HG03159 (cell line): ENCODE data around the gene HSPA12B.
"Not testable (repeated sequence)": the region's sequence is repeated elsewhere in the genome, so short reads cannot be mapped to it uniquely, and the experiment has no call there.

ENCODE experiments used
- ATAC-seq: cut with Tn5 transposase; IDR thresholded peaks from one replicate; pipeline ENCODE4 v1.9.1; 2021; ENCODE audit warnings: mild to moderate bottlenecking, moderate library complexity; ENCODE audit not compliant: unreplicated experiment

Gene HSPA12B

DNA sequence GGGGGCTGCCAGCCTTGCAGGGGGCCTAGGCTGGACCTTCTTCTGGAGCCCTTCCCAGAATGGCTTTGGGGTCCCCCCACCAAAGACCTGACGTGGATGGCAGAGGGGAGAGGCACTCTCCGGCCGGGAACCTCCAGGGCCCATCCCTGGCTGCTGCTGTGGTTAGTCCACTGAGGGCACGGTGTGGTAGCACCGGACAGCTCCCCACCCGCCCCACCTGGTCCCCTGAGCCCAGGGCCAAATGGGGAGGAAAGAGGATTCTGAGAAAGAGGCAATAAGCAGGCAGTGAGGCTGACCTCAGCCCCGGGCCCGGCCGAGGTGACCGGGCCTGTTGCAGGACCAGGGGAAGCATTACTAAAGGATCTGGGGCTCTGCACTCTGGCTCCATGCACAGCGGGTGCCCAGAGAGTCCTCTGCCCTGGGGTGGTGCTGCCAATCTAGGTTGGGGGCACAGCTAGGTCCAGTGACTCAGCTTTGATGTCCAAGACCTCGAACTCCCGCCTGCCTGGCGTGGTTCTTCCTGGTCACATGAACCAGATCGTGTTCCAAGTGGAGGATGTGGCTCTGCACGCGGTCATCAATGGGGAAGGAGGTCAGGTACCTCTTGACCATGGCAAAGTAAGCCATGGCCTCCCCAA, 51.9 kb downstream of the HSPA12B start:
- ATAC-seq: no peak

DNA sequence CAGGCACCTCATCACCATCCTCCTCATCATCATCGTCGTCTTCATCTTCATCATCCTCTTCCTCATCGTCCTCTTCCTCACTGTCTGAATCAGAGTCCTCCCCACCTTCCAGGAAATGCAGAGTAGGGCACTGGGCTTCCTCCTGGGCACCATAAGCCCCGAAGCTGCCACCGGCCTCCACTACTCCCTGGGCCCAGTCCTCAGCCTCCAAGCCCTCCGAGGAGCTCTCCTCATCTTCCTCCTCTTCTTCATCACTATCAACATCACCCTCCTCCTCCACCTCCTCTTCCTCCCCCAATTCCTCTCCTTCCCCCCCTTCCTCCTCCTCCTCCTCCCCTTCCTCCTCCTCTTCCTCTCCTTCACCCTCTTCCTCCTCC, 52.4 kb downstream of the HSPA12B start:
- no peak for ATAC-seq

DNA sequence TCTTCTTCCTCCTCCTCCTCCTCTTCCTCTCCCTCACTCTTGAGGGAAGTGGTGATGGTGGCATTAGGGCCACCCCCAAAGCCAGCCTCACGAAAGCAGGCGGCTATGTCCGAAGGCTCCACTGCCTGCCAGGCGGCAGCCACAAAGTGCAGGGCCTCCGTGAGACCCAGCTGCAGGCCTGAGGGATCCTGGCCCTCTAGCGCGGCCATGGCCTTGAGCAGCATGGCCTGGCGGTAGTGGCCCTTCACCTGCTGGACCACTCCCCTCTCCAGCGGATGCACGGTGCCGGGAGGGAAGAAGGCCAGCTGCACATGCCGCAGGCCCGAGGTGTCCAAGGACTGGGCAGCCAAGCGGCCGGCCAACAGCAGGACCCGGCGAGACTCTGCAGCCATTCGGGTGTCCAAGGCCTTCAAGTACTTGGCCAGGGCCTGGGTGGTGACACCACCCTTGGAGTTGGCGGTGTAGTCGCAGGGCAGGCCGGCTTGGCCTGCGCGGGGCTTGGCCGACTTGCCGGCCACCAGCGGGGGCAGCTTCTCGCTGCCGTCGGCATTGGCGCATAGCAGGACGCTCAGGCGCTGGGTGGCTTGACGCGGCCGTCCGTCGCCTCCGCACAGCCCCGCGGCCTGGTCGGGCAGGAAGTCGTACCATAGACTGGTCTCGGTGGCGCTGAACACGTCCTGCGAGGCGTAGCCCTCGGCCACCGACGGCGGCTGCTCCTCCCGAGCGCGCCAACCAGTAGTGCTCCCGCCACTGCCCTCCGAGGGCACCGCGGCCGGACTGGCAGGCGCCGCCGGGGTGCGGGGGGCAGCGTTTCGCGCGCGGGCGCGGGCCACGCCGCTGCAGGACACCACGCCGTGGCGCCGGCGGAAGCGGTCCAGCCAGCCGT, 53.0 kb downstream of the HSPA12B start:
- no peak for ATAC-seq

- ATAC-seq: peak; percentile 20
These were observed 53.6 kb downstream of the HSPA12B start for GRCh38 chr20:3786126-3786484.

GRCh38 chr20:3786665-3787323, 54.3 kb downstream of the HSPA12B start, which contains the start of gene CENPB:
Gene CENPB (minus strand): TSS chr20:3786740. CDS start chr20:3786483, 257 bp downstream.
- peak; percentile 68 for ATAC-seq

DNA sequence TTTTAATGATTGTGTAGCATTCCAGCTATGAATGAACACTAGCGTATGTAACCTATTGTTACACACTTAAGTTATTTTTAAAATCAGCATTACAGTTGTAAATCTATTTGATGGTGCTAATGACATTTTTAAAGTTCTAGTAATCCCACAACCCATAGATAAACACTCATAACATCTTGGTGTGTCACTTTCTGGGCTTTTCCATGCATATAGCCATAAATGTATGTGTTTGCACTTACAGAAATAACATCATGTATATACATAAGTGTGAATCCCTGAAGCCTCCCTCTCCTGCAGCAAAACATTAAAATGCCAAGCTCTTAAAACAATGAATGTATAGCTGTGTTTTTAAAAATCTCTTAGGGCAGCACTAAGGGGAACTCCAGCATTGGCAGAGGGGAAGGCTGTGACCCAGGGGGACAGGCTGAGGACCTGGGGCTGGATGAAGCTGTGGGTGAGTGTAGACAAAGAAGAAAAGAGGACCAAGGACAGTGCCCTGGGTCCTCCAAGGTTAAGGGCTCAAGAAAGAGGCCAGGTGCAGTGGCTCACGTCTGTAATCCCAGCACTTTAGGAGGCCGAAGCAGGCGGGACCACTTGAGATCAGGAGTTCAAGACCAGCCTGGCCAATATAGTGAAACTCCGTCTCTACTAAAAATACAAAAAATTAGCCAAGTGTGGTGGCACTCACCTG, 55.0 kb downstream of the HSPA12B start:
- ATAC-seq: no peak

DNA sequence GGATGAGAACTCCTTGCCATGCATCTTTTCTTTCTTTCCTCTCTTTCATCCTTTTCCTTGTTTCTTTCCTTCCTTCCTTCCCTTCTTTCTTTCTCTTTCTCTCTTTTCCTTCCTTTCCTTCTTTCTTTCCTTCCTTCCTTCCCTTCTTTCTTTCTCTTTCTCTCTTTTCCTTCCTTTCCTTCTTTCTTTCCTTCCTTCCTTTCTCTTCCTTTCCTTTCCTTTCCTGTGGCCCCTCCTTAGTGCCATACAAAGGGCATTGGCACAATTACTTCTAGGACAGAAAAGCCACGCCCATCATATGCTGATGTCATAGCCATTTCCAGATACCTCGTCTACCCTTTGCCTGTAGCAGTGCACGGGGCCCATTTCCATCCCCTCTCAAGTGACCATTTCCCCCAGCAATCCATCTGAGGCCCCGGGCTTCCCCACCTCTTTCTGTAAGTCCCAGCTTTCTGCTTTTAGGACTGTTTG, 56.2 kb downstream of the HSPA12B start:
- ATAC-seq: no peak

DNA sequence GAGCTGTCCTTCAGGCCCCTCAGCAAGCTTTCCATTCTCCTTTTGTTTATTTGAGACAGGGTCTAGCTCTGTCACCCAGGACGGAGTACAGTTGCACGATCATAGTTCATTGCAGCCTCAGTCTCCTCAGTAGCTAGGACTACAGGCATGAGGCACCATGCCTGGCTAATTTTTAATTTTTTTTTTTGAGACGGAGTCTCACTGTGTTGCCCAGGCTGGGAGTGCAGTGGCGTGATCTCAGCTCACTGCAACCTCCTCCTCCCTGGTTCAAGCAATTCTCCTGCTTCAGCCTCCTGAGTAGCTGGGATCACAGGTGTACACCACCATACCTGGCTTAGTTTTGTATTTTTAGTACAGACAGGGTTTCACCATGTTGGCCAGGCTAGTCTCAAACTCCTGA, 56.7 kb downstream of the HSPA12B start:
- ATAC-seq: not testable (repeated sequence)

GRCh38 chr20:3794168-3794567, 61.7 kb downstream of the HSPA12B start:
- not testable (repeated sequence) for ATAC-seq

DNA sequence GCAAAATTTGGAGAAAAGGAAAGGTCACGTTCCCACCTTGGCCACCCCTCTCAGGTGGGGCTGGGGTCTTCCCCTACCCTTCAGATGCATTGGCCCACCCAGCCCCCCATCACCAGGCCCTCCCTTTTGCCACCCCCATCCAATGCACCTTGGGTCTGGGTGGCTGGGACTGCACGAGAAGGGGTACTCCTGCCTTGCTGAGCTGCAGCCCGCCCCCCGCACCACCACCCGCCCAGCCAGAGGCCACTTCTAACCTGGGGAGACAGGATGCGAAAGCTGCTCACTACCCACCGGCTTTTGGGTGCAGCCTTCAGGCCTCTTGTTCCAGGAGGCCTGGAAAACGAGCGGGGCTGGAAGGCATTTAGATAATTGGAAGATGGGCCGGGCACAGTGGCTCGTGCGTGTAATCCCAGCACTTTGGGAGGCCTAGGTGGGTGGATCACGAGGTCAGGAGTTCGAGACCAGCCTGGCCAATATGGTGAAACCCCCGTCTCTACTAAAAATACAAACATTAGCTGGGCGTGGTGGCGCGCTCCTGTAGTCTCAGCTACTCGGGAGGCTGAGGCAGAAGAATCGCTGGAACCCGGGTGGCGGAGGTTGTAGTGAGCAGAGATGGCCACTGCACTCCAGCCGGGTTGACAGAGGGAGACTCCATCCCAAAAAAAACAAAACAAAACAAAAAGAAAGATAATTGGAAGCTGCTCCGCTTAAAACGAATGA, 62.4 kb downstream of the HSPA12B start:
- no peak for ATAC-seq

GRCh38 chr20:3795511-3796468, 63.3 kb downstream of the HSPA12B start, which contains the start of gene CDC25B:
Gene CDC25B (plus strand): TSS chr20:3796310. CDS start chr20:3796532, 222 bp downstream.
- ATAC-seq: peak; percentile 66

- peak; percentile 7 for ATAC-seq
These were observed 64.2 kb downstream of the HSPA12B start for GRCh38 chr20:3796477-3797225.

DNA sequence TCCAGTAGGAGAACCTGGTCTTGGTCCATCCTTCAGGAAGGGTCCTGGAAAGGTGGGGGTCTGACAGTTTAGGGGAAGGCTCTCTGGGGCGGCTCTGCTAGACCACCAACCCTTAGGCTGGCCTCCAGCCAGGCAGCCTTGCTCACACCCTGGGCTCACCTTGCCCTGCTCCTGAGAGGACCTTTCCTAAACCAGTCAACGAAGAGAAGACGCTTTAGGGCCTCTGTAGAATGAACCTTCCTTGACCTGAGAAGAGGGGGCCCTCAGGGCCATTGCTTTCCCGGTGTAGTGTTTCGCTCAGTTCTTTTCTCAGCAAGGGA, 64.7 kb downstream of the HSPA12B start:
- no peak for ATAC-seq

GRCh38 chr20:3797592-3798372, 65.3 kb downstream of the HSPA12B start:
- no peak for ATAC-seq

- ATAC-seq: no peak
These were observed 65.9 kb downstream of the HSPA12B start for GRCh38 chr20:3798373-3798768.

GRCh38 chr20:3798908-3799248, 66.4 kb downstream of the HSPA12B start:
- no peak for ATAC-seq

GRCh38 chr20:3800256-3800877, 67.9 kb downstream of the HSPA12B start:
- ATAC-seq: no peak

DNA sequence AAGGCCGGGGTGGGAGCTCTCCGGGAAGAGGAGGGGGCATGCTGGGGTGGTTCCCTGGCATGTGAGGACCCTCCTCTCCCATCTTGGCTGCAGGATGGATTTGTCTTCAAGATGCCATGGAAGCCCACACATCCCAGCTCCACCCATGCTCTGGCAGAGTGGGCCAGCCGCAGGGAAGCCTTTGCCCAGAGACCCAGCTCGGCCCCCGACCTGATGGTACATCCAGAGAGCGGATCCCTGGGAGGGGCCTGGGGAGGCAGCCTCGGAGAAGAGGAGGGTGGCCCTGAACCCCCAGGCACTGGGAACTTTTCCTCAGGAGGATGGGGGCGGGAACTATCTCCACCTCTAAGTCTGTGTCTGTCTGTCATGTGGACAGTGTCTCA, 68.4 kb downstream of the HSPA12B start:
- no peak for ATAC-seq
